ENCODE data around the gene RSRC1. TPM values are rescaled to one million over a fixed set of nuclear protein-coding genes. Genes with fewer than 3 reads are reported as not detected.

The RSRC1 gene
- total RNA-seq, 1 experiment from 2014 or later, result 49.4 TPM

DNA sequence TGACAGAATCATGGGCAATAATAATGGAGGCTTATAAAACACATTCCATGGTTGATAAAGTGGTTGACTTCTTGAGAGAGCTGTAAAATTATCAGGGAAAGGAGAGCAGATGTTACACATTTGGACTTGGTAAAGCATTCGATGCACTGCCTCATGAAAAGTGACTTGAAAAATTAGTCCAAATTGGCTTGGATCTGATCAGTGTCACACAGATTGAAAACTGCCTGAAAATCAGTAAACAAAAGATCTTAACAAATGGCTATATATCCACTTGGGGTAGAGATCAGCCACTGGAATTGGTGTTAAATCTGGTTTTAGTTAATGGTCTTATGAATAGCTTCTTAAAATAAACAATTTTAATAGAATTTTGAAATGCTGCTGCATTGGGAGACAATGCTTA lies 24.0 kb upstream of the RSRC1 start:
- Histone ChIP-seq H3K4me1 (ENCODE audit: control insufficient read depth, insufficient read depth, low read length) (no peaks in the 10 kb centered on the region), H3K9me3 (ENCODE audit: control insufficient read depth, insufficient read depth, low read depth, low read length) (no peaks in the 10 kb centered on the region), H3K27ac (ENCODE audit: low read length) (no peak overlapping the region), H3K4me3 (ENCODE audit: low read depth in 2 of 2, low read length in 2 of 2) (no peak overlapping the region), H3K36me3 (ENCODE audit: control insufficient read depth, insufficient read depth, low read length) (no peaks in the 10 kb centered on the region), H3K27me3 (ENCODE audit: control insufficient read depth, insufficient read depth, low read length) (peaks cover 17% of the 10 kb centered on the region)
- intact Hi-C loops (cut with micrococcal nuclease; ENCODE audit: unreplicated experiment), result loop anchor here (10.0 kb wide), 2 partner anchors 439 to 471 kb away; no protein-coding TSS in a partner anchor
- ChIA-PET POLR2A (no interaction called here), CTCF (no interaction called here)
- TF ChIP-seq, protein P1, sequence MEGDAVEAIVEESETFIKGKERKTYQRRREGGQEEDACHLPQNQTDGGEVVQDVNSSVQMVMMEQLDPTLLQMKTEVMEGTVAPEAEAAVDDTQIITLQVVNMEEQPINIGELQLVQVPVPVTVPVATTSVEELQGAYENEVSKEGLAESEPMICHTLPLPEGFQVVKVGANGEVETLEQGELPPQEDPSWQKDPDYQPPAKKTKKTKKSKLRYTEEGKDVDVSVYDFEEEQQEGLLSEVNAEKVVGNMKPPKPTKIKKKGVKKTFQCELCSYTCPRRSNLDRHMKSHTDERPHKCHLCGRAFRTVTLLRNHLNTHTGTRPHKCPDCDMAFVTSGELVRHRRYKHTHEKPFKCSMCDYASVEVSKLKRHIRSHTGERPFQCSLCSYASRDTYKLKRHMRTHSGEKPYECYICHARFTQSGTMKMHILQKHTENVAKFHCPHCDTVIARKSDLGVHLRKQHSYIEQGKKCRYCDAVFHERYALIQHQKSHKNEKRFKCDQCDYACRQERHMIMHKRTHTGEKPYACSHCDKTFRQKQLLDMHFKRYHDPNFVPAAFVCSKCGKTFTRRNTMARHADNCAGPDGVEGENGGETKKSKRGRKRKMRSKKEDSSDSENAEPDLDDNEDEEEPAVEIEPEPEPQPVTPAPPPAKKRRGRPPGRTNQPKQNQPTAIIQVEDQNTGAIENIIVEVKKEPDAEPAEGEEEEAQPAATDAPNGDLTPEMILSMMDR (IDR thresholded peaks at IDR 0.05), result no peak
- TF ChIP-seq REST (IDR thresholded peaks at IDR 0.05; ENCODE audit: insufficient read depth in 1 of 2, low read depth in 2 of 2, low read length in 1 of 2) (no peak), POLR2AphosphoS5 (IDR thresholded peaks at IDR 0.05; ENCODE audit: low read depth, low read length) (no peak), TCF7L2 (IDR thresholded peaks at IDR 0.05; ENCODE audit: low read depth, low read length) (no peak), SIN3A (IDR thresholded peaks at IDR 0.05; ENCODE audit: borderline replicate concordance, insufficient read depth, low read depth, low read length) (no peak)
- no TSS peak for BruUV-seq (replicated peaks)
- ATAC-seq (no peak), DNase-seq (ENCODE audit: low read depth, low spot score) (no peak)
- in situ Hi-C loops (cut with HindIII; ENCODE audit: low pct_unique_long_range_greater_than_20kb, low sequenced_read_pairs), result no loop called here

- POLR2A ChIA-PET, result no interaction called here
- Histone ChIP-seq H3K4me1 (ENCODE audit: control insufficient read depth, insufficient read depth, low read length) (no peaks in the 10 kb centered on the region), H3K27ac (ENCODE audit: low read length) (no peak overlapping the region), H3K4me3 (ENCODE audit: low read depth in 2 of 2, low read length in 2 of 2) (no peak overlapping the region), H3K36me3 (ENCODE audit: control insufficient read depth, insufficient read depth, low read length) (no peaks in the 10 kb centered on the region), H3K27me3 (ENCODE audit: control insufficient read depth, insufficient read depth, low read length) (peaks cover 17% of the 10 kb centered on the region), H3K9me3 (ENCODE audit: control insufficient read depth, insufficient read depth, low read depth, low read length) (no peaks in the 10 kb centered on the region)
- CTCF ChIA-PET, result no interaction called here
- in situ Hi-C loops (cut with HindIII; ENCODE audit: low pct_unique_long_range_greater_than_20kb, low sequenced_read_pairs) (no loop called here), intact Hi-C loops (cut with micrococcal nuclease; ENCODE audit: unreplicated experiment) (loop anchor here (10.0 kb wide), 2 partner anchors 438 to 472 kb away; no protein-coding TSS in a partner anchor)
- no peak for DNase-seq (ENCODE audit: low read depth, low spot score)
- TF ChIP-seq, protein P1 (IDR thresholded peaks at IDR 0.05), result no peak
- TF ChIP-seq REST (IDR thresholded peaks at IDR 0.05; ENCODE audit: insufficient read depth in 1 of 2, low read depth in 2 of 2, low read length in 1 of 2) (no peak), TCF7L2 (IDR thresholded peaks at IDR 0.05; ENCODE audit: low read depth, low read length) (no peak)
- ATAC-seq, result no peak
- BruUV-seq (replicated peaks), result no TSS peak
Observed at GRCh38 chr3:158086361-158086760, 23.5 kb upstream of the RSRC1 start.
